RWPE2 (cell line): ENCODE data around the gene NCR3LG1.

Experiments used
- ATAC-seq: fragments of 200-7000 bp; cut with Tn5 transposase; 3 replicates; pipeline ENCODE4 v1.9.1; 2021; ENCODE audit warnings: low read depth
- DNase-seq: peaks from one replicate; pipeline ENCODE4 v3.0.0-alpha.2; 2020; ENCODE audit warnings: low spot score
- H3K27ac ChIP-seq: fragments of 450-650 bp; 2 replicates; pipeline ENCODE4 v1.5.1; 2017; ENCODE audit warnings: mild to moderate bottlenecking; ENCODE audit not compliant: poor library complexity, severe bottlenecking
- H3K27me3 ChIP-seq: fragments of 250-450 bp; sonication (Bioruptor Pico); 2 replicates; pipeline ENCODE4 v1.5.1; 2021; ENCODE audit warnings: mild to moderate bottlenecking, moderate library complexity; ENCODE audit not compliant: insufficient read depth, poor library complexity, severe bottlenecking
- H3K36me3 ChIP-seq: fragments of 250-450 bp; sonication (Bioruptor Pico); 2 replicates; pipeline ENCODE4 v1.5.1; 2020; ENCODE audit warnings: low read depth, mild to moderate bottlenecking, moderate library complexity
- H3K4me1 ChIP-seq: fragments of 250-450 bp; sonication (Bioruptor Pico); 2 replicates; pipeline ENCODE4 v1.5.1; 2021; ENCODE audit warnings: mild to moderate bottlenecking, moderate library complexity; ENCODE audit not compliant: insufficient read depth, poor library complexity, severe bottlenecking
- H3K4me3 ChIP-seq: fragments of 250-450 bp; sonication (Bioruptor Pico); 2 replicates; pipeline ENCODE4 v1.5.1; 2021; ENCODE audit warnings: mild to moderate bottlenecking, moderate library complexity; ENCODE audit not compliant: severe bottlenecking
- H3K9me3 ChIP-seq: fragments of 250-450 bp; sonication (Bioruptor Pico); 2 replicates; pipeline ENCODE4 v1.5.1; 2021; ENCODE audit warnings: mild to moderate bottlenecking, moderate library complexity; ENCODE audit not compliant: severe bottlenecking
- CTCF ChIP-seq: fragments of 450-650 bp; IDR thresholded peaks from one replicate; pipeline ENCODE4 v1.5.1; 2017; ENCODE audit warnings: mild to moderate bottlenecking, moderate library complexity; ENCODE audit not compliant: poor library complexity, severe bottlenecking

Gene NCR3LG1, protein sequence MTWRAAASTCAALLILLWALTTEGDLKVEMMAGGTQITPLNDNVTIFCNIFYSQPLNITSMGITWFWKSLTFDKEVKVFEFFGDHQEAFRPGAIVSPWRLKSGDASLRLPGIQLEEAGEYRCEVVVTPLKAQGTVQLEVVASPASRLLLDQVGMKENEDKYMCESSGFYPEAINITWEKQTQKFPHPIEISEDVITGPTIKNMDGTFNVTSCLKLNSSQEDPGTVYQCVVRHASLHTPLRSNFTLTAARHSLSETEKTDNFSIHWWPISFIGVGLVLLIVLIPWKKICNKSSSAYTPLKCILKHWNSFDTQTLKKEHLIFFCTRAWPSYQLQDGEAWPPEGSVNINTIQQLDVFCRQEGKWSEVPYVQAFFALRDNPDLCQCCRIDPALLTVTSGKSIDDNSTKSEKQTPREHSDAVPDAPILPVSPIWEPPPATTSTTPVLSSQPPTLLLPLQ

DNA sequence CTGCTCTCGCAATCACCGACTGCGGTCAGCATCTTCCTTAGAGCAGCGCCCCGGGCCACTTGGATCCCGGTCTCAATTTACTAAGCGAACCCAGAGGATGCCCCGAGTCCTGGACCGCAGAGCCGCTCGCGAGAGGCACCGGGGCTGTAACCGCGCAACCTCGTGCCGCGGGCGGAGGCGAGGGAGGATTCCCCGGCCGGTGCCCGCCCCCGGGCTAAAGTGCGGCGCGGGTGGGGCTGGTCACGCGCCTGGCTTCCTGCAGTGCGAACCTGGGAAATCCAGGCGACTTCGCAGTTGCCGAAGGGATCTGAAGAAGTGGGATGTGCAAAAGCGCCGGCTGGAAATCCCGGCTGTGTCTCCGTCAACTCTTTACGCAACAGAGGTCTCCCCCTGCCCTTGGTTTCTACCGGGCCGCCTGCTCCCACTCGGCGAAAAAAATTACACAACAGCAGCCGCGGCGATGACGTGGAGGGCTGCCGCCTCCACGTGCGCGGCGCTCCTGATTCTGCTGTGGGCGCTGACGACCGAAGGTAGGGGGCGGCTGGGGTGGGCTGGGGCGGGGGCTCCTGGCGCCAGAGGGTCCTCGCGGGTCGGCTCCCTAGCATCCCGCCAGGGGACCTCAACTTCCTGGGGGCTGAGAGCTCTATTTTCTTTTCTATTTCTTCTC lies at the start of gene NCR3LG1:
NCR3LG1 (plus strand) TSS at position 291 of the 667 bp plus-strand sequence; CDS start at position 461, 170 bp downstream.
- H3K36me3 ChIP-seq, result no peaks in the 10 kb centered on the region
- H3K27ac ChIP-seq, result peak within 1 kb of the TSS; percentile 42
- DNase-seq (no peak), ATAC-seq (peak; percentile 22)
- TF ChIP-seq CTCF, result no peak
- peak within 1 kb of the TSS; percentile 61 for H3K4me3 ChIP-seq
- no peaks in the 10 kb centered on the region for H3K9me3 ChIP-seq
- H3K27me3 ChIP-seq, result peaks cover 3% of the 10 kb centered on the region
- H3K4me1 ChIP-seq, result peaks cover 5% of the 10 kb centered on the region

DNA sequence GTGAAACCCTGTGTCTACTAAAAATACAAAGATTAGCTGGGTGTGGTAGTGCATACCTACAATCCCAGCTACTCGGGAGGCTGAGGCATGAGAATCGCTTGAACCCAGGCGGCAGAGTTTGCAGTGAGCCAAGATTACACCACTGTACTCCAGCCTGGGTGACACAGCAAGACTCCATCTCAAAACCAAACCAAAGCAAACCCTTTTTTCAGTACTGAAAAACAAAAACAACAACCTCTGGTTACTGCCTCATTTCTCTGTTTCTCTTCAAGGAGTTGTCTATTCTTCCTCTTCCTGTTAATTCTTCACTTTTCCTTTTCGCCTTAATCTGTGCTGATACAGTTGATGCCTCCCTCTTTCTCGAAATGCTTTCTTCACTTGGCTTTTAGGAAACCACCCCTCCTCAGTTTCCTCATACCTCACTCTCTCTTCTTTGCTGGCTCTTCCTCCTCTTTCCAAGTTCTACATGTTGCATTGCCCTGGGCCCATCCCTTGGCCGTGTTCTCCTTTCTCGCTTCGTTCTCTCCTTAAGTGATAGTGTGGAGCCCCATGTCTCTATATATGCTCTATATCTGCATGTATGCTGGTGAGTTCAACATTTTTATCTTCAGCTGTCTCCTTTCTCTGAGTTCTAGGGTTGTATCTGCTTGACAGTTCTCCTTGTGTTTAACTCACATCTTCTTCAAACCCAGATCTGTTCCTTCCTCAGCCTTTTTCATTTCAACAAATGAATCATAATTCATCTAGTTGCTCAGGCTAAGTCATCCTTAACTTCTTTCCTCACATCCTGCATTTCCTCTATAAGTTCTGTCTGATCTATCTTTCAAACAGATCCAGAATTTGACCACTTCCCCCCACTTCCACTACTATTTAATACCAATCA lies 38.0 kb upstream of the NCR3LG1 start:
- TF ChIP-seq CTCF, result no peak
- no peaks in the 10 kb centered on the region for H3K9me3 ChIP-seq
- H3K4me3 ChIP-seq, result no peak overlapping the region
- peak overlapping the region; percentile 89 for H3K27ac ChIP-seq
- ATAC-seq, result no peak; the same call in 2 of the 3 replicates
- no peaks in the 10 kb centered on the region for H3K27me3 ChIP-seq
- H3K4me1 ChIP-seq, result peaks cover 17% of the 10 kb centered on the region
- peaks cover 51% of the 10 kb centered on the region for H3K36me3 ChIP-seq
- no peak for DNase-seq

DNA sequence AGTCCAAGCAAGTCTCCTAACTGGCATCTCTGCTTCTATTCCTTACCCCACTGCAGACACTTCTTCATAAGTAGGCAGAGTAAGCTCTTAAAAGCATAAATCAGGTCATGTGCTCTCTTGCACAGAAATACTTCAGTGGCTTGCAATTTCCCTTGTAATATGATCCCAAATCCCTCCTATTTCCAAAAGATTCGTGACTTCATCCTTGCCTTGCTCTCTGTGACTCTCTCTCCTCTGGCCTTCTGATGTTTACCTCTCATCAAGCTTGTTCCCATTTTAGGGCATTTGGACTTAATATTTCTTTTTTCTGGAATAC lies 37.4 kb upstream of the NCR3LG1 start:
- TF ChIP-seq CTCF, result no peak
- no peaks in the 10 kb centered on the region for H3K9me3 ChIP-seq
- H3K27ac ChIP-seq, result peak overlapping the region; percentile 89
- H3K4me3 ChIP-seq, result no peak overlapping the region
- no peaks in the 10 kb centered on the region for H3K27me3 ChIP-seq
- peaks cover 53% of the 10 kb centered on the region for H3K36me3 ChIP-seq
- DNase-seq (no peak), ATAC-seq (peak; percentile 96)
- H3K4me1 ChIP-seq, result peaks cover 17% of the 10 kb centered on the region

- H3K27me3 ChIP-seq, result no peaks in the 10 kb centered on the region
- H3K9me3 ChIP-seq, result no peaks in the 10 kb centered on the region
- H3K4me1 ChIP-seq, result peaks cover 17% of the 10 kb centered on the region
- no peak for TF ChIP-seq CTCF
- no peak for ATAC-seq
- peaks cover 59% of the 10 kb centered on the region for H3K36me3 ChIP-seq
- H3K4me3 ChIP-seq, result no peak overlapping the region
- DNase-seq, result no peak
- peak overlapping the region; percentile 89 for H3K27ac ChIP-seq
Measured at GRCh38 chr11:17314904-17315426, 36.6 kb upstream of the NCR3LG1 start.
